HL-60/S4 (cell line): ENCODE results near the gene PNRC1.
"Not testable (repeated sequence)": the region's sequence is repeated elsewhere in the genome, so short reads cannot be mapped to it uniquely, and the experiment has no call there.

Experiments used
- in situ Hi-C: fragments of 300-500 bp; cut with MboI; formaldehyde crosslinking; loops from 2 replicates; pipeline ENCODE4 v1.14.3; 2022; ENCODE audit warnings: low sequenced_read_pairs

PNRC1 gene

GRCh38 chr6:89080281-89081128 is at the start of gene PNRC1:
Gene PNRC1, plus strand, starts transcription at chr6:89080751. Its CDS starts 144 bp downstream, at chr6:89080895.
- in situ Hi-C loops, result no loop called here

- in situ Hi-C loops, result no loop called here
Observed at GRCh38 chr6:89032599-89032998, 48.0 kb upstream of the PNRC1 start.

- in situ Hi-C loops, result no loop called here
Observed at GRCh38 chr6:89033461-89033860, 47.1 kb upstream of the PNRC1 start.

DNA sequence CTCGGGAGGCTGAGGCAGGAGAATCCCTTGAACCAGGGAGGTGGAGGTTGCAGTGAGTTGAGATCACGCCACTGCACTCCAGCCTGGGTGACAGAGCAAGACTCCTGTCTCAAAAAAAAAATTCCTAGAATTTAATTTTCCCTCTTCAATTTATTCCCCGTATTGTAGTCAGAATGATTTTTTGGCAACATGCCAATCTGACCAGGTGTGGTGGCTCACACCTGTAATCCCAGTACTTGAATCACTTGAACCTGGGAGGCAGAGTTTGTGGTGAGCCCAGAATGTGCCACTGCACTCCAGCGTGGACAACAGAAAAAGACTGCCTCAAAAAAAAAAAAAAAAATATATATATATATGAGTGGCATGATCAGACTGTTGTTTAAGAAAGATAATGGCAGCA is 46.4 kb upstream of the PNRC1 start:
- in situ Hi-C loops, result not testable (repeated sequence)

- in situ Hi-C loops, result no loop called here
Observed at GRCh38 chr6:89034586-89035251, 45.8 kb upstream of the PNRC1 start.

- in situ Hi-C loops, result no loop called here
Observed at GRCh38 chr6:89035252-89036101, 45.1 kb upstream of the PNRC1 start.

- in situ Hi-C loops, result no loop called here
Observed at GRCh38 chr6:89037141-89037900, 43.2 kb upstream of the PNRC1 start.

- in situ Hi-C loops, result not testable (repeated sequence)
Observed at GRCh38 chr6:89037901-89038293, 42.7 kb upstream of the PNRC1 start.

- in situ Hi-C loops, result no loop called here
Observed at GRCh38 chr6:89042664-89043063, 37.9 kb upstream of the PNRC1 start.

- in situ Hi-C loops, result no loop called here
Observed at GRCh38 chr6:89044328-89045010, 36.1 kb upstream of the PNRC1 start.

DNA sequence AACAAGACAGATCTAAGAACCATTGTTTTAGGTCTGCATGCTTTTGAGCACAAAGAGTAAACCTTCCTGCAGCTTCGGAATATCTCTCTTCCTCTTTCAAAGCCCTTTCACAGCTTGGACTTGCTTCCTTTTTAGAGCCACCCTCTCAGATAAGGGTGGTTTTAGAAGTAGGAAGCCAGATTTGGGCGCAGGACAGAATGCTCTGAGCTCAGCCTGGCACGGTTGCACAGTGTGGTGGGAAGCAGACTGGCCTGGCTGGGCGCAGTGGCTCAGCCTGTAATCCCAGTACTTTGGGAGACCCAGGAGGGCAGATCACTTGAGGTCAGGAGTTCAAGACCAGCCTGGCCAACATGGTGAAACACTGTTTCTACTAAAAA is 35.6 kb upstream of the PNRC1 start:
- in situ Hi-C loops, result no loop called here

GRCh38 chr6:89045576-89045975 is 35.0 kb upstream of the PNRC1 start:
- in situ Hi-C loops, result no loop called here

- in situ Hi-C loops, result no loop called here
Observed at GRCh38 chr6:89047473-89047872, 33.1 kb upstream of the PNRC1 start.

DNA sequence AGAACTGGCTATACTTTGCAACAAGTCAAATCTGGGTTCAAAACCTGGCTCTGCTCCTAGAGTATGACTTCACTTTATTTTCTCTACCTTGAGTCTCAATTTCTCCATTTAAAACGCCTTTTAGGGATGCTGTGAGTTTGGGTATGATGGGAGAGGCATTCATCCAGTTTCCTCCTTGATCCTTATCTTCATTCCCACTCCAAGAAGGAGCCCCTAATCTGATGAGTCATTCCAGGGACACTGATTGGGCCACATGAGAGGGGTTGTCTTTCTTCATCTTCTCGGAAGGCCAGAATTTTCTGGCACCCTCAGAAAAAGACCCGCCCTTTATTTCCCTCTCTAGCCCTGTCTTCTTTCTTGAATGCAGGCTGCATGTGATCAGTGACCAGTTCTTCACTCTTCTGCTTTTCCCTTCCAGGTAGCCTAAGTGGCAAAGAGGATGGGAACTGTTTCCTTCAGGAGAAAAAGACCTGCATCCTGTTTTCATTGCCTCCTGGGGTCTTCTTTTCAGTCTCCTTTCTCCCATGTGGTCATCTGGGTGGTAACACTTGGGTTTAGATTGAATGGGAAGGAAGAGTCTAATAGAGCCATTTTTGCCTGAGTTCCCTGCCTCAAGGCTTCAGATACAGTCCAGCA is 32.1 kb upstream of the PNRC1 start:
- in situ Hi-C loops, result no loop called here

GRCh38 chr6:89048985-89049384 is 31.6 kb upstream of the PNRC1 start:
- in situ Hi-C loops, result no loop called here

DNA sequence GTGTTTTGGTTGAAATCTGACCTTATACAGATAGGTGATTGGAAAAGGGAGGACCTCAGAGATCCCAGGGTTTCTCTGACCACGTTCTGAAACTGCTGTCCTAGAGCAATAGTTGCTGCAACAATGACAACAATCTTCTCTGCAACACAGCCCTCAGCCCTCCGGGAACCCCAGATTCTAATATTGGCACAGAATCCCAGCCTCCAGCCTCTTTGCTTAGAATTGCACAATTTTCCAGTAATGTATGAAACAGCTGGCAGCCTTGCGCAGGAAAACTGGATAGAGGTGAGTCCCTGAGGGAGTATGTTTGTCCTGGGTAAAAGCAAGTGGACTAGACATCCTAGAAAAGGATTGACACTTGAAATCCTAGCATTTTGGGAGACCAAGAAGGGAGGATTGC is 30.4 kb upstream of the PNRC1 start:
- in situ Hi-C loops, result no loop called here

DNA sequence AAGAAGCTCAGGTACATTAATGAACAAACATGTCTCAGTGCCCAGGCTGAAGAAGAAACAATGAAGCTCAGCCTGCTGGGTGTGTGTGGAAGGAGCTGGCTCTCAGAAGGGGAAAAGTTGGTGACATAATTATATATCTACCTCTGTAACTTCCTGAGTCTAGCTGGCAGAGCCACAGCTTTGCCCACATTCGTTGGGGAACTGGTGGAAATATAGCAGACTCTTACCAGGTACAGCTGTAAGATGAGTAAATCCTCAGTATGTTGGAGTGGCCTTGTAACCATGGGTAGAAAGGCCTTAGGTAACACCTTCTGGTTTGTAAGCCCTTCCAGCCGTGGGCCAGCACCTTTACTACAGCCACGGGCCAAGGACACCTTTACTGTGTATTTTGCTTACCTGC is 29.9 kb upstream of the PNRC1 start:
- in situ Hi-C loops, result no loop called here

GRCh38 chr6:89051676-89052075 is 28.9 kb upstream of the PNRC1 start:
- in situ Hi-C loops, result no loop called here

GRCh38 chr6:89054208-89054607 is 26.3 kb upstream of the PNRC1 start:
- in situ Hi-C loops, result no loop called here

- in situ Hi-C loops, result no loop called here
Observed at GRCh38 chr6:89057759-89058158, 22.8 kb upstream of the PNRC1 start.
